ENCODE results near the gene NTM.

The NTM gene

GRCh38 chr11:131601586-131601985 lies 231.2 kb downstream of the NTM start:
- no peak for DNase-seq (ENCODE audit: low read depth in 2 of 2)

GRCh38 chr11:131602431-131602830 lies 232.0 kb downstream of the NTM start:
- DNase-seq (ENCODE audit: low read depth in 2 of 2): no peak

- DNase-seq (ENCODE audit: low read depth in 2 of 2): no peak
These were observed 236.5 kb downstream of the NTM start for GRCh38 chr11:131606811-131607335.

GRCh38 chr11:131609337-131609736 lies 238.9 kb downstream of the NTM start:
- DNase-seq (ENCODE audit: low read depth in 2 of 2): no peak

- no peak for DNase-seq (ENCODE audit: low read depth in 2 of 2)
These were observed 239.5 kb downstream of the NTM start for GRCh38 chr11:131609921-131610320.

- DNase-seq (ENCODE audit: low read depth in 2 of 2): no peak
These were observed 240.9 kb downstream of the NTM start for GRCh38 chr11:131611322-131611721.

- no peak for DNase-seq (ENCODE audit: low read depth in 2 of 2)
These were observed 242.1 kb downstream of the NTM start for GRCh38 chr11:131612533-131612932.

- no peak for DNase-seq (ENCODE audit: low read depth in 2 of 2)
These were observed 244.2 kb downstream of the NTM start for GRCh38 chr11:131614631-131615030.

- no peak for DNase-seq (ENCODE audit: low read depth in 2 of 2)
These were observed 245.2 kb downstream of the NTM start for GRCh38 chr11:131615611-131616010.

- DNase-seq (ENCODE audit: low read depth in 2 of 2): no peak
These were observed 246.2 kb downstream of the NTM start for GRCh38 chr11:131616481-131617140.

- DNase-seq (ENCODE audit: low read depth in 2 of 2): no peak
These were observed 247.8 kb downstream of the NTM start for GRCh38 chr11:131618201-131618600.

GRCh38 chr11:131622193-131622592 lies 251.8 kb downstream of the NTM start:
- no peak for DNase-seq (ENCODE audit: low read depth in 2 of 2)

GRCh38 chr11:131624531-131624930 lies 254.1 kb downstream of the NTM start:
- DNase-seq (ENCODE audit: low read depth in 2 of 2): no peak

- no peak for DNase-seq (ENCODE audit: low read depth in 2 of 2)
These were observed 256.4 kb downstream of the NTM start for GRCh38 chr11:131626788-131627187.

GRCh38 chr11:131628739-131629138 lies 258.3 kb downstream of the NTM start:
- no peak for DNase-seq (ENCODE audit: low read depth in 2 of 2)

GRCh38 chr11:131629925-131630540 lies 259.6 kb downstream of the NTM start:
- no peak for DNase-seq (ENCODE audit: low read depth in 2 of 2)

GRCh38 chr11:131632971-131633370 lies 262.6 kb downstream of the NTM start:
- no peak for DNase-seq (ENCODE audit: low read depth in 2 of 2)

GRCh38 chr11:131633921-131634715 lies 263.7 kb downstream of the NTM start:
- no peak for DNase-seq (ENCODE audit: low read depth in 2 of 2)

- DNase-seq (ENCODE audit: low read depth in 2 of 2): no peak
These were observed 267.2 kb downstream of the NTM start for GRCh38 chr11:131637469-131638175.

GRCh38 chr11:131638889-131639288 lies 268.5 kb downstream of the NTM start:
- DNase-seq (ENCODE audit: low read depth in 2 of 2): no peak

GRCh38 chr11:131640320-131640719 lies 269.9 kb downstream of the NTM start:
- no peak for DNase-seq (ENCODE audit: low read depth in 2 of 2)
